Lower leg skin (tissue), 3 donors: ENCODE data around the gene P3H3.

ENCODE experiments used
- POLR2A ChIP-seq, 2 donors: fragments of 450-650 bp; IDR thresholded peaks; one replicate each; pipeline ENCODE4 v1.6.1; 2016 to 2017; ENCODE audit warnings: antibody characterized with exemption in 2 of 2, mild to moderate bottlenecking in 1 of 2, moderate library complexity in 1 of 2
- TF ChIP-seq, protein P1 (sequence below), 3 donors: fragments of 450-650 bp; IDR thresholded peaks; one replicate each; pipeline ENCODE4 v1.5.1; 2016; ENCODE audit warnings: antibody characterized with exemption in 3 of 3, mild to moderate bottlenecking in 3 of 3, moderate library complexity in 2 of 3

DNA sequence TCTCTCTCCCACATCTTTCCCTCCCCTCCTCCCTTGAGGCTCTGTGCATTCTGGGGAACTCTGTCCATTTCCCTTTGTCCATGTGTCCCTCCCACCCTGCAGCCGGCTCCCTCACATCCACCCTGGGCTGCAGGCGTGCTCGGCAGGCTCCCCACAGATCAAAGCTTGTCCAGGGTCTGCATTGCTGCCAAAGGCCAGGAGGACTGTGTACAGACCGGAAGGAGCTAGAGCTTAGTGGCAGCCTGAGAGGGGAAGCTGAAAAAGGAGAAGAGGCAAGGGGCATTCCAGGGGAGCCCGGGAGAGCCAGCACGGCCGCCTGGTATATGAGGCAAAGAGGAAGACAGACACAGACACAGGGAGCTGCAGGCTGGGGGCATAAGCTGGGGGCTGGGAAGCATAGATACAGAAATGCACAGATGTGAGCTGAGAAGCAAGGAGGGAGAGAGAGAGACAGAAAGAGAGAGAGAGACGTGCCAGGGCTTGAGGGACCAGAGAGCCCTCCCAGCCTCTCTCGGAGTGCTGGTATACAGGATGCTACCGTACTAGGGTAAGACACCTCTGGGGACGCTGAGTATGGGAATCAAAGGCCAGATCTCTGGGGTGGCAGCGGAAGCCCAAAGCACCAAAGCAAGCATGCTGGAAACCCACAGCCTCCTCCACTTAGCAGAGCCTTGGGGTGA lies 35.5 kb upstream of the P3H3 start:
- no peak for TF ChIP-seq POLR2A (IDR thresholded peaks at IDR 0.05)
- TF ChIP-seq, protein P1, sequence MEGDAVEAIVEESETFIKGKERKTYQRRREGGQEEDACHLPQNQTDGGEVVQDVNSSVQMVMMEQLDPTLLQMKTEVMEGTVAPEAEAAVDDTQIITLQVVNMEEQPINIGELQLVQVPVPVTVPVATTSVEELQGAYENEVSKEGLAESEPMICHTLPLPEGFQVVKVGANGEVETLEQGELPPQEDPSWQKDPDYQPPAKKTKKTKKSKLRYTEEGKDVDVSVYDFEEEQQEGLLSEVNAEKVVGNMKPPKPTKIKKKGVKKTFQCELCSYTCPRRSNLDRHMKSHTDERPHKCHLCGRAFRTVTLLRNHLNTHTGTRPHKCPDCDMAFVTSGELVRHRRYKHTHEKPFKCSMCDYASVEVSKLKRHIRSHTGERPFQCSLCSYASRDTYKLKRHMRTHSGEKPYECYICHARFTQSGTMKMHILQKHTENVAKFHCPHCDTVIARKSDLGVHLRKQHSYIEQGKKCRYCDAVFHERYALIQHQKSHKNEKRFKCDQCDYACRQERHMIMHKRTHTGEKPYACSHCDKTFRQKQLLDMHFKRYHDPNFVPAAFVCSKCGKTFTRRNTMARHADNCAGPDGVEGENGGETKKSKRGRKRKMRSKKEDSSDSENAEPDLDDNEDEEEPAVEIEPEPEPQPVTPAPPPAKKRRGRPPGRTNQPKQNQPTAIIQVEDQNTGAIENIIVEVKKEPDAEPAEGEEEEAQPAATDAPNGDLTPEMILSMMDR (IDR thresholded peaks at IDR 0.05), result no peak
